NCI-H128 (cell line): ENCODE measurements around the gene SLC25A47.
"Not testable (repeated sequence)": the region's sequence is repeated elsewhere in the genome, so short reads cannot be mapped to it uniquely, and the experiment has no call there.

Experiments
- DNase-seq: peaks from one replicate; lab custom pipeline; 2025; ENCODE audit not compliant: unreplicated experiment; lab: John Stamatoyannopoulos, UW

Gene SLC25A47

DNA sequence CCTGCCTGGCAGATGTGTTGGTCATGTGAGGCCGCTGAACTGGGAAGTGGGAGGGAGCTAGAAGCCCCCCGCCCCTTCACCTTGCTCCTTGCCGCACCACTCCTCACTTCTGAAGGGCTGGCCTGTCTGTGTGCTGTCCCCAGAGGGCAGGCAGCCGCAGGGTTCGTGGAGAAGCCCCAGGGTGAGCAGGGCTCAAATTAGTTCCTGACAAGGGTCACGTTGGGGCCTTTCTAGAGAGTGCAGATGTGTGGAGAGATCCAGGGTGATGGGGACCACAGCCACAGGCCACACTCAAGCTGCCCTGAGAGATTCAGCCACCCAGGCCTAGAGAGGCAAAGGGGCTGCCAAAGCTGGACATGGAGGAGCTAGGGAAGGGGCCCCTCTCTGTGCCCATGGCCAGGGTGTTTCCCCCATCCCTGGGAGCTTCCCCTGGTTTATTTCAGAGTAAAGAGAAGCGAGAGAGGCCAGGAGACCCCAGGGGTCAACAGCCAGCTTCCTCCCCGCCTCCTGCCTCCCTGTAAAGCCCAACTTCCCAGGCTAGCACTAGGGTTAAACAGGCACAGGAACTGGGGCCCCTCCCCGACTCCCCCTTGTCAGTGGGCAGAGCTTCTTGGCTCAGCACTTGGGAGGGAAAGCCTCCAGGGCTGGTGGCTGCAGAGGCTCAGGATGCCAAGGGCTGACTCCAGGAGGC lies 33.1 kb upstream of the SLC25A47 start:
- no peak for DNase-seq

- no peak for DNase-seq
These were observed 32.4 kb upstream of the SLC25A47 start for GRCh38 chr14:100290607-100291304.

GRCh38 chr14:100291305-100292075 lies 31.6 kb upstream of the SLC25A47 start:
- no peak for DNase-seq

DNA sequence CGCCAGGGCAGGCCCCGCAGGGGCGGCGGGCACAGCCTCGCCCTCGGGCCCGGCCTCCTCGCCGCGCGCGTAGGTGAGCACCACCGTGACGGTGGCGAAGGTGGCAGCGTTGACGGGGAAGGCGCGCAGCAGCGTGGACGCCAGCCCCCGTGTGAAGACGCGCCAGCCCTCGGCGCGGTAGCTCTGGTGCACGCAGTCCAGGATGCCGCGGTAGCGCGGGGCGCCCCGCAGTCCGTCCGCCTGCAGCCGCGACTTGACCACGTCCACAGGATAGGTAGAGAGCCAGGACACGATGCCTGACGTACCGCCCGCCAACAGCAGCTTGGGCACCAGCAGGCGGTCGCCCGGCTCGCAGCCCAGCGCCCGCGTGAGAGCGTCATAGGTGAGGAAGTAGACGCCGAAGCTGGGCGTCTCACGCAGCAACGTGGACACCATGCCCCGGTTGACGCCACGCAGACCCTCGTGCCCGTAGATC lies 30.8 kb upstream of the SLC25A47 start:
- DNase-seq = no peak

DNA sequence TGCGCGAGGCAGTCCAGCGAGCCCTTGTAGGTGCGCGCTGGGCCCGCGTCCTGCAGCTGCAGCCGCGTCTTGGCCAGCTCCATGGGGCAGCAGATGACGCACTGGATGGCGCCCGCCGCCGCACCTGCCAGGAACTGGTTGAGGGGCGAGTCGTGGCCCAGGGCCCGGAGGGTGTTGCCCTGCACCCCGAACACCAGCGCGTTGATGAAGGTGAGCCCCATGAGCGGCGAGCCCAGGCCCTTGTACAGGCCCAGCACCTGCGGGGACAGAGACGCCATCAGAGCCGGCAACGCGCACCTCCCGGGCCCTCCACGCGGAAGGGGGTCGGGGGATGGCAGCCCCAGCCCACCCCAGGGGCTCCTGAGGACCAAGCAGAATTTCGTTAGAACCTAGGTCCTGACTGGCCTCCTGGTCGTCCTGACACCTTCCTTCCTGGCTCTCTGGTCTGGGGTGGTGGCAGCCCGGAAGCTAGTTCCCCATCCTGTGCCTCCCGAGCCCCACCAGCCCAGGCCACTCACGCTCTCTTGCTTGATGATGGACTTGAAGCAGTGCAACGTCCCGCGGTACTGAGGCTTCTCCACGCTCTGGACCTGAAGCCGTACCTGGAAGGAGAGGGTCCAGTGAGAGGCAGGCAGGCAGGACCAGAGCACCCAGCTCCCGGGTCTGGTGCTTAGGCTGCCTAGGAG lies 30.2 kb upstream of the SLC25A47 start:
- no peak for DNase-seq

DNA sequence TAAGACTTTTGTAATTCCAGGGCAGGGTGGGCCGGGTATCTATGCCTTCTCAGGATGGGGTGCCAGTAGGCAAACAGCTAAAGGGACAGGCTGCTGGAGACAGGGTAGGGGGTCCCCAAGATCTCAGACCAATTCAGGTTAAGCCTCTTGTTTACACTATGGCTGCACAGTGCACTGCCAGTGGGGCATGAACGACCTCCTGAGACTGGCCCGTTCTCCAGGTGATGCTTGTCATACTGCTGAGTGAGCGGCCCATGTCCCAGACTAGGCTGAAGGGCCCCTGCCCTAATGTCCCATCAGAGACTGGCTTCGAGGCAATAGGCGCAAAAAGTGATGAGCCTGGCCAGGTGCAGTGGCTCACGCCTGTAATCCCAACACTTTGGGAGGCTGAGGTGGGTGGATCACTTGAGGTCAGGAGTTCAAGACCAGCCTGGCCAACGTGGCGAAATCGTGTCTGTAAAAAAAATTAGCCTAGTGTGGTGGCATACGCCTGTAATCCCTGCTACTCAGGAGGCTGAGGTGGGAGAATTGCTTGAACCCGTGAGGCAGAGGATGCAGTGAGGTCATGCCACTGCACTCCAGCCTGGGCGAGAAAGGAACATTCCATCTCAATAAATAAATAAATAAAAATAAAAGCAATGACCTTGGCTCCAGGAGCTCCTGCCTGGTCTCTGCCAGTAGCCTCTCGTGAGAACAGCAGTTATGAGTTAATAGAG lies 29.5 kb upstream of the SLC25A47 start:
- DNase-seq = no peak

DNA sequence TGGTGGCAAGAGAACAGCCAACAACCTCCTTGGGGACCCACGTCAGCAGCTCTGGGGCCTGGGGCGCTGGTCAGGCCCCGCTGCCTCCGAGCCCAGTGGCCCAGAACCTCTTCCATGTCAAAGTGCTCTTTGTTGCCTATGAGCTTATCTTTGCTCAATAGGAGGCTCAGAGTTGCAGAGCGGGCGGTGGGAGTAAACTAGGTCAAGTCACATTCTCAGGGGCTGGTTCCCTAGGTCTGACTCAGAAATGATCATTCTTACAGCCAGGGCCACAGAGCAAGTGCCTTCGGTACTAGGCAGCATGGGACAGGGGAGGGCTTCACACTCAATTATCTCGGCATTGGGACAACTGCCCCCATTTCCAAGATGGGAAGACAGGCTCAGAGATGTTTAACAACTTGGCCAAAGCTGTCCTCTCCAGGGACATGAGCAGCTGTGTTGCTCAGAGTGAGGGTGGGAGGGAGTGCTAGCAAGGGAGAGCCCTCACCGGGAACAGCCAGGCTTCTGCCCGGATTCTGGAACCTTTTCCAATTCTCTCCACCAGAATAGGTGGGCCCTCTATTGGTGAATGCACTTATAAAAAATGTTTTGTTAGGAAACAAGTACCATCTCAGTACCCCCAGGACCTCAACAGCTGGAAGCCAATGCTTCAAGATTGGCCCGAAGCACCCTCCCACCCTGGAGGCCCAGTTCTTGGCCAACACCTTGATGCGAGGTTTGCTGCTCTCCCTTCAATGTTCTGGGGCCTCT lies 28.8 kb upstream of the SLC25A47 start:
- DNase-seq = no peak

DNA sequence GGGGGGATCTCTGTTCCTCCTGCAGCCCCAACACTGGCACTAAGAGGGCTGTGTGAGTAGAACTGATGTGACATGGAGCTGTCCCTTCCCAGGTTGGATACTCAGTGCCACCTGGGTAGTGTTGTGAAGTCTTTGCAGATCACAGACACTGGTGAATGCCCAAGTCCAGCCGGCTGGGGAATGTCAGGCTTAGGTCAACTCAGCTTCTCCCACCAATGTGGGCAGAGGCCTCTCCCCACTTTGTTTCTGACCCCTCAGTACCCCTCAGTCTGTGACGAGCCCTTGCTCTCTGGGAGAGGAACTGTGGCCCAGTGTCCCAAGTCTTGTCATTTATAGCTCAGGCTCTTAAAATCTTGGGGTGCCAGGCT lies 28.2 kb upstream of the SLC25A47 start:
- DNase-seq = no peak

- DNase-seq = no peak
These were observed 27.6 kb upstream of the SLC25A47 start for GRCh38 chr14:100295376-100296105.

- no peak for DNase-seq
These were observed 27.0 kb upstream of the SLC25A47 start for GRCh38 chr14:100296106-100296651.

- DNase-seq = not testable (repeated sequence)
These were observed 26.4 kb upstream of the SLC25A47 start for GRCh38 chr14:100296729-100297128.

- DNase-seq = no peak
These were observed 25.5 kb upstream of the SLC25A47 start for GRCh38 chr14:100297320-100298300.

DNA sequence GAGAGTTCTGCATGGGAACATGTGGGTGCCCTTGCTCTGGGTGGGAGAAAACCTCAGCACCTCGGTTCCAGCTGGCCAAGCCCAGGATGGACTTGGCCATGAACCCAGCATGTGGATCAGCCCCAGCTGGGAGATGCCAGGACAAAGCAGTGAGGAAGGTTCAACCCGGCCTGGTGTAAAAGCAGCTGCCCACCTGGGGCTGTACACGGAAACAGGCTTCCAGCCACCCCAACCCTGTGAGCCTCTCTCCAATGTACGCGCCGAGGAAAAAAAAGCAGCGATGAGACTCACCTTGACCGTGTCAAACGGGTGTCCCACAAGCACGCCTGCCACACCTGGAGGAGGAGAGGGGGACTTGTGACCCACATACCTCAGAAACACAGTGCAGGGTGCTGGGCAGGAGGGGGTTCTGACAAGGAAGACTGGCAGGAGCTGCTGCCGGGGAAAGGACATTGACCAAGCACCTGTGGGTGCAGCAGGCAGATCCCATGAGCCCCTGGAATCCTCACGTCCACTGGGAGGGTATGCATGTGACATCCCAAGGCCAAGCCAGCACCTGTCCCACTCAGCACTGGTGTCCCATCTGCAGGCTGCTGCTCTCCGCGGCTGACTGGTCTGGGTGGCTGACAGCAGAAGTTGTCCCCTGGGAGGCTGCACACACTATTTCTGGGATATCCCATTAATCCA lies 24.4 kb upstream of the SLC25A47 start:
- DNase-seq = no peak

GRCh38 chr14:100299238-100299560 lies 23.9 kb upstream of the SLC25A47 start:
- no peak for DNase-seq

DNA sequence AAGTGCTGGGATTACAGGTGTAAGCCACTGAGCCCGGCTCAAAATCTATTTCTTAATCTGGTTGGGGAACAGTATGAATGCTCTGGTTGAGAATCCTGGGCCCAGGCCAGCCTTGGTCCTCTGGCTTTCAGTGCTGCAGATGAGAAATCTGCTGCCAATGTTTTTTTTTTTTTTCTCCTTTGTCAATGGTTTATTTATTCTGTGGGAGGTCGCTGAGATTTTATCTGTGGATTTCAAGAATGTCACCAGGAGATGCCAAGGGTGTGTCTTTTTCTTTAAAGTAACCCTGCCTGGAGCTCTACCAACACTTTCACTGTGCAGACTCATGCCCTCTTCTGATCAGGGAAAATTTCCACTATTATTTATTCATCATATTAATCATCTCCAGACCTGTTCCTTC lies 20.5 kb upstream of the SLC25A47 start:
- DNase-seq = no peak

- no peak for DNase-seq
These were observed 20.0 kb upstream of the SLC25A47 start for GRCh38 chr14:100303179-100303578.

DNA sequence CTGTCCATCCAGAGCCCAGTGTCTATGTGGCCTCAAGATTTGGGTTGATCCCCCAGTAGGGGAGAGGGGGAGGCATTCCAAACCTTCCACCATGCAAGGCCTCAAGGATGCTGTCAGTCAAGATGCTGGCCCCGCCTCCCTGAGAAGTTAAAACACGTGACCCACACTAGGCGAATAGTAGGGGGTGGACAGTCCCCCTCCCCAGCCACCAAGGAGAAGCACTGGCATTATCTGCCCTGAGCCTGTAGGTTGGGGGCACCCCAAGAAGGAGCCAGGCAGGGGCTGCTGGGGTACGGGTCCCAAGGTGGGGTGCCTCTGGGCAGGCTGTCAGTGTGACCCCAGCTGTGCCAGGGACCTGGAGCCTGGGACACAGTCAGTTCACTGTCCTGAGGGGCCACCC lies 19.2 kb upstream of the SLC25A47 start:
- DNase-seq = no peak
